Right renal cortex interstitium (tissue), 3 donors: Measurements from ENCODE around the gene PFKP. TPM values are rescaled to one million over a fixed set of nuclear protein-coding genes. Genes with fewer than 3 reads are reported as not detected.

Experiments used
- DNase-seq, 3 donors: peaks; one replicate each; pipeline ENCODE4 v3.0.0-alpha.2; 2013; ENCODE audit warnings: low read depth in 3 of 3, low spot score in 2 of 3
- polyA plus RNA-seq, 3 donors: library from polyadenylated mRNA; unstranded; fragments of 120-200 nt; gene quantifications; one replicate each; pipeline ENCODE4 v1.2.1, GENCODE V29; 2013; ENCODE audit not compliant: insufficient read length in 3 of 3

PFKP gene
- polyA plus RNA-seq, 3 donors = 21.7 to 24.2 (median 22.4) TPM

GRCh38 chr10:3068201-3068967 lies 1.0 kb downstream of the PFKP start:
- no peak for DNase-seq

DNA sequence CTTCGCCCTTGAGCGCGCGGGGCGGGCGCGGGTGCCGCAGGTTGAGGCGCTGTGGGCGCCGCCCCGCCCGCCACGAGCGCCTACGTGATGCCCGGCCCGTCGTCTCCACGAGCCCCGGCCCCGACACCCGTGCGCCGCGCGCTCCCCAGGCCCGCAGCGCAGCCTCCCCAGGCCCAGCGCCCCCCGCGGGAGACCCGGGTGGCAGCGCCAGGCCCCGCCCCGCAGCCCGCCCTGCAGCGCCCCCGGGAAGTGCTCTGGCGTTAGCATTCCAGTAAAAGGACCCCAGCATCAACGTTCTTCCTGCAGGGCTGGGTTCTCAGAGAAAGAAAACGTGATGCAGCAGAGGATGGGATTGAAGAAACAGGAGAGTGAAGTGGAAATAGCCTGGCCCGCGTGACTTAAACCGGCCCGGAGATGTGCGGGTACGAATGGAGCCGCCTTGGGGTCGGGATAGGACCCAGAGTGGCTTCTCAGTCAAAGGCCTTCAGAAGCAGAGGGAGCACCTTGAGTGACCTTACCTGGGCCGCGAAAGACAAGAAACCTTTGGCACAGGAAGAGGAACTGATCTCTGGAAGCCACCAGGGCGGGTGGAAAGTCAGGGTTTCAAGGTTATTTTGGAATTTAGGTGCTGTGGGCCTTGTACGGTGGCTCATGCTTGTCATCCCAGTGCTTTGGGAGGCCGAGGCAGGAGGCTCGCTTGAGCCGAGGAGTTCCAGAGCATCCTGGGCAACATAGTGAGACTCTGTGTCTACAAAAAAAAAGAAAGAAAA lies 1.8 kb downstream of the PFKP start:
- DNase-seq = no peak

DNA sequence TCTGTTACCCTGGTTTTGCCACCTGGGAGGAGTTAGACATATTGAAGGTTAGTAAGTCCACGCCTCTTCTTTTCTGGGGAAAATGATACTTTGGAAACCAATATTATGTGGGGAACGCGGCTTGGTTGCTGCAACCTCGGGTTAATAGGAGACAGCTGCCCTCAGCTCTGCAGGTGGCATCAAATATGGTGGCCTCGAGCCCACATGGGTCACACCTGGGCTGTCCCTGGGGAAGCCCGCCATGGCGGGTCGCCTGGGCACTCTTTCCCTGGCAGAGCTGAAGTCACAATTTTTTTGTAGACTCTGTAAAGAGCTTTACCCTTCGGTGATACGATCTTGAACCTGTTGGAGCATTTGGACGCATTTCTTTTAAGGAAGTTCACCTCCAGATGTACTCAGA lies 2.5 kb downstream of the PFKP start:
- DNase-seq = no peak

DNA sequence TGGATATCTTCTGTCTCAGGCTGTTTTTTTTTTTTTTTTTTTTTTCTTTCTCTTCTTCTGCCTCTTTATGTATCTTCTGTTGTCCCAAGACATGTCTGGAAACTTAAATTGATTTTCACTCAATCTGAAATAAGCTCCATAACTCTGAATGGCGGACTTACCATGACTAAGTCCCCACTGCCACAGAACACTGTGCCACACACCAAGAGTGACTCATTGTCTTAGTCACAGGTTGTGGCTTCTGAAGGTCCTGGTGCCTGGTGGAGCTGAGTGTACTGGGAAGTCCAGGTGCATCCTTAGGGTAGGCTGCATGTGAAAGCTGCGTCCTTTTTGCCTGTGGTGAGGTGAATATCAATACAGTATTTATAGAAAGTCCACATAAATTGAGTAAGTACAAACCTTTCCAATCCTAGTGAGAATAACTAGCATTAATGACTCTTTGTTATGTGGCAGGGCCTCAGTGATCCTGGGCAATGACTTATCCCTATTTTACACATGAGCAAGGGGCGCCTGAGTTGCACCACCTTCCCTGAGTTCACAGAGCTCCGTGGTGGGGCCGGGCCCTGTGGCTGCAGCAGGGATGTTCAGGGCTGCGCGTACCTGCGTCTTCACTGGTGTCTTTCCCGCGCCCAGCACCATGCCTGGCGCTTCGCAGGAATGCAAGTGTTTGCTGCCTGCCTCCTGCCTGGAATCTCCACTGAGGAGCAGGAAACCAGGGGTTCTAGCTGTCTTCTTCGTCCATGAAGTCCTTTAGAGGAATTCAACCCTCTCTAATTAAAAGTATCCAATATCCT lies 4.3 kb downstream of the PFKP start:
- no peak for DNase-seq

- no peak for DNase-seq
Measured at GRCh38 chr10:3072641-3073360, 5.5 kb downstream of the PFKP start.

DNA sequence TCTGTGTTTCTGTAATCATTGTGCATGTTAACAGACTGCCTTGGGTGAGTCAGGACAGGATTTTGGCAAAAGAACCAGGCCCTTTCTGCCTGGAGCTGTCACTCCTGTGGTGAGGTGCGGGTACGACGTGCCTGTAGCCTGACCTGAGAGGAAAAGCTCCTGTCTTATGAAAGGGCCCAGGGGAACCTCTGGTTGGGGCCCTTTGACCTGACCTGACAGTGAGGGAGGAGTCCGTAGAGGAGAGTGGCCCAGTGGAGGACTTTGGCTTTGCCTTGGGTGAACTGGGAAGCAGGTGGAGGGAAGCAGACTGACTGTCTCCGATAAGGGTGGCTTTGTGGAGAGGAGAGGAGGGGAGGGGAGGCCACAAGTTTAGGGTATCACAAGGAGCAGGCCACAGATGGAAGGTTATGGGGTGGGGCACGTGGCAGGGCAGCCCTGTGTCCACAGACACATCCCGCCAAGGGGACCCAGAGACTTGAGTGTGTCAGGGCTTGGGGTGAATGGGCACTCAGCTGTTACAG lies 6.9 kb downstream of the PFKP start:
- no peak for DNase-seq

- no peak for DNase-seq
Measured at GRCh38 chr10:3074985-3075600, 7.7 kb downstream of the PFKP start.

DNA sequence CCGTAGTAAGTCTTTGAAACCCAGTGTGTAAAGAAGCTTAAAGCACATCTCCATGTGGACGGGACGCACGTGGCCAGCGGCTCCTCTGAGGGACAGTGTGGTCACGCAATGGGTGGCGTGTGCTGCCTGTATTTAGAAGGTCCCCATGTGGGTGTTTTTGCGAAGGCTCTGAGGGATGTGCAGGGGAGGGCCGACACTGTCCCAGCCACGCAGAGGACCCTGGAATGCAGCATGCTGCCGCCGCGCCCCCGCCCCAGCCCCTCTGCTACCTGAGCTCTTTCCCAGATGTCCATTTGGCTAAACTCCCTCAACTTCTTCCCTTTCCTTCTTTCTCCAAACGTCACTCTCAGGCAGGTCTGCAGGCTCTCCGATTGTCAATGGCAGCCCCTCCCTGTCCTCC lies 8.8 kb downstream of the PFKP start:
- DNase-seq = no peak

GRCh38 chr10:3077509-3077908 lies 10.2 kb downstream of the PFKP start:
- DNase-seq = no peak

DNA sequence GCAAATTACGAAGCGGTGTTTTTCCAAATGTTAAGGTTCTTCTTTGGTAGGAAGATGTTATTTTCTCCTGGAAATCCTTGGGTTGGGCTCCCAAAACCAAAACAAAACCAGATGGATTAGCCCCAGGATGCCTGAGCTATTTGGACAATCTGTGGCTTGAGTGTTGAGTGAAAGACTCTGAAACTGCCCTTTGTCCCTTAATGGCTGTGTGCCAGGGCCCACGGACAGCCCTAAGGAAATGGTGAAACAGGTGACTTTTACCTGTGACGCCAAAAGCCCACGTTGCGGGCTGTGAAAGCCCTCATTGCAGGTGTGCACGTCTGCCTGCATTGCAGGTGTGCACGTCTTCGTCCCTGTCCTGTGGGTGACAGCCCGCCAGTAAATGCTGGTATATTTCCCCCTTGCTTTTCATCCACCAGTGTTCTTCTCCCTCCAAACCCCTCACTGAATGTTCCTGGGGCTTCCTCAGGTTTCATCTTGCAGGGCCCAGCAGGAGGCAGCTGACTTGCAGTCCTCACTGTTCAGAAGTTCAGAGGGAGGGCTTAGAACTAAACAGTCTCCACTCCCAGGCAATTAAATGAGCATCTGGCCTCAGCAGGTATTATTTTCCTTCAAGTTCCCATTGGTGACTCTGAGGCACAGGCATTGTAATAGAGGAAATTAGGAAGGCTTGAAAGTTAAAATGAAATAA lies 10.7 kb downstream of the PFKP start:
- DNase-seq = no peak

DNA sequence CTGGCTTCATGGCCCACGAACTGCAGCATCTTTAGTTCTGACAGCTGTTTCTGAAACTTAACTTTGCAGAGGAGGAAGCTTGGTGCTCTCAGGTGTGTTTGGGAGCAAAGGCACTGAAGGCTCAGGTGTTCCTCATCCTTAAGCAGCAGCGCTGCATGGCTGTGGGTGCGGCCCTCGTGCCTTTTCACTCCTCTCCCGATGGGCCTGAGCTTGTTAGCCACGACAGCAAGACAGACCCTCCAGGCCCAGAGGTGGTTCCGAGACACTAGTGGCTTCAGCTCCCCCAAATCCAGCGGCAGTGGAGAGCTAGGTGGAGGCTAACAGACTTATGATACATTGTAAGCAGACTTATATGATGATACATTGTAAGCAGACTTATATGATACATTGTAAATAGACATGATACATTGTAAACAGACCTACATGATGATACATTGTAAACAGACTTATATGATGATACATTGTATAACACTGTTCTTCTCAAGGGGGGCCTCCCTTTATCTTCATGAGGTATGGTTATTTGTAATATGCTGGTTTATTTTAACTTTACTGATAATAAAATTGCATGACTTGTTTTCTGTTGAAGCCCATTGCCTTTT lies 14.1 kb downstream of the PFKP start:
- no peak for DNase-seq

GRCh38 chr10:3082290-3082689 lies 14.9 kb downstream of the PFKP start:
- DNase-seq = no peak

DNA sequence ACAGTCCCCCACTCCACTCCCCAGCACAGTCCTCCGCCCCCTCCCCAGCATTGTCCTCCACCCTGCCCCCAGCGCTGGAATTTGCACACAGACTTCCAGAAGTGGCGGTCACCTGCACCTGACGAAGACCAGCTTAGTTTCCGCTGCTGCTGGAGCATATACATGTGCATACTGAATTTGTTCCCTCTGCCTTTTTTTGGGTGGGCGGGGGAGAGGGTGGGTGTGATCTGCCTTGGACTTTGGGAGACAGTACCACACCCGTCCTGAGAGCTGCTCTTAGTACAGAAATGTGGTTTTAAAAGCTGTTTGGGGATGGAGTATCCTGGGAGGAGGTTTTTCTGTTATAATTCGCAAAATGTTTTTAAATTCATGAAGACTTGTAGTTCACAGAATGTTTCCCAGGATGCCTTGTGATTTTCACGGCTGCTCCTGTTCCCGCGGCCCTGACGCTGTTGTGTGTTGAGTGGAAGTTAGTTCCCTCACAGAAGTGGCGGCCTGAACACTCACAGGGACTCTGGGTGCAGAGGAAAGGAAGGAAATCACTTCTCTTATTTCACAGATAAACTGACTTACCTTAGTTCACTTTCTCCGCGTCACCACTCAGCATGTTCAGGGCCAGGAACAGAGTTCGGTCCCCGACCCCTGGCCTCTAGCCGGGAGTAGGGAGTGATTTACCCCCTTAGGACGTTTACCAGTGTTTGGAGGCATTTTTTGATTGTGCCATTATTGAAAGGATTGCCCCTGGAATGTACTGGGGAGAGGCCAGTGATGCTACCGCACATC lies 18.6 kb downstream of the PFKP start:
- no peak for DNase-seq

DNA sequence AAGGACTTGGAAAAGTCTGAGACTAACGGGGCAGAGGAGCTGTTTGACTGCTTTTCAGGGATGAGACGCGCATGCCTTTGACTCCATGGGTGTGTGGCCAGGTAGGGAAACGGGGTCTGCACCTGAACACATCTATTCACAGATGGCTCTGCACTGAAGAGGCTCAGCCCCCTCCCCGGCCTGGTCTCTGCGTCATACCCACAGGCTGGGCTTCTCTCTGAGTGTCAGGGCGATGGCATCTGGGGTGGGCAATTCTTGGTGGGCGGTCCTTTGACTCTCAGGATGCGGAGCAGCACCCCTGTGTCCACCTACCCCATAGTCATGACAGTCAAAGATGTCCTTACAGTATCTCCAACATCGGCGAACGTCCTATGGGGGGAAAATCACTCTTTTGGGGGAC lies 23.0 kb downstream of the PFKP start:
- no peak for DNase-seq

GRCh38 chr10:3090914-3091787 lies 23.8 kb downstream of the PFKP start:
- no peak for DNase-seq

- no peak for DNase-seq
Measured at GRCh38 chr10:3091921-3092320, 24.6 kb downstream of the PFKP start.

GRCh38 chr10:3093996-3094395 lies 26.6 kb downstream of the PFKP start:
- DNase-seq = no peak
